Hepatocyte (in vitro differentiated cells): ENCODE measurements around the gene CCBE1. TPM values are rescaled to one million over a fixed set of nuclear protein-coding genes. Genes with fewer than 3 reads are reported as not detected.
A peak's percentile ranks its signal among the peaks of the same experiment; 100 is the strongest.

Experiments used
- DNase-seq: peaks from one replicate; pipeline ENCODE4 v3.0.0-alpha.2; 2016; ENCODE audit warnings: low spot score
- H2AFZ ChIP-seq: fragments of 200-600 bp; sonication (generic); 2 replicates; pipeline ENCODE4 v1.6.0; 2016; ENCODE audit warnings: antibody characterized with exemption, mild to moderate bottlenecking
- H3K27ac ChIP-seq: fragments of 200-600 bp; sonication (generic); 2 replicates; pipeline ENCODE4 v1.5.1; 2016; ENCODE audit warnings: mild to moderate bottlenecking
- H3K27me3 ChIP-seq: fragments of 200-600 bp; sonication (generic); 2 replicates; pipeline ENCODE4 v1.6.1; 2016
- H3K36me3 ChIP-seq: fragments of 200-600 bp; sonication (generic); replicated peaks from 2 replicates; pipeline ENCODE4 v1.5.1; 2016; ENCODE audit warnings: low read depth; ENCODE audit not compliant: insufficient read depth
- H3K4me1 ChIP-seq: fragments of 200-600 bp; sonication (generic); 2 replicates; pipeline ENCODE4 v1.5.1; 2016; ENCODE audit warnings: mild to moderate bottlenecking, moderate library complexity; ENCODE audit not compliant: insufficient read depth
- H3K4me2 ChIP-seq: fragments of 200-600 bp; sonication (generic); 2 replicates; pipeline ENCODE4 v1.6.0; 2016
- H3K4me3 ChIP-seq: fragments of 200-600 bp; sonication (generic); 2 replicates; pipeline ENCODE4 v1.5.1; 2016; ENCODE audit warnings: mild to moderate bottlenecking
- H3K79me2 ChIP-seq: fragments of 200-600 bp; sonication (generic); 2 replicates; pipeline ENCODE4 v1.6.0; 2017; ENCODE audit warnings: mild to moderate bottlenecking
- H3K9me2 ChIP-seq: fragments of 200-600 bp; sonication (generic); replicated peaks from 2 replicates; pipeline ENCODE4 v1.6.0; 2017; ENCODE audit warnings: mild to moderate bottlenecking; ENCODE audit not compliant: insufficient read depth
- H3K9me3 ChIP-seq: fragments of 200-600 bp; sonication (generic); 2 replicates; pipeline ENCODE4 v1.5.1; 2016; ENCODE audit warnings: low read depth, mild to moderate bottlenecking
- H4K20me1 ChIP-seq: fragments of 200-600 bp; sonication (generic); 2 replicates; pipeline ENCODE4 v1.6.0; 2016; ENCODE audit warnings: mild to moderate bottlenecking; ENCODE audit not compliant: insufficient read depth, poor library complexity, severe bottlenecking
- EZH2 ChIP-seq: fragments of 200-600 bp; sonication (generic); IDR thresholded peaks from 2 replicates; pipeline ENCODE4 v1.6.1; 2016; ENCODE audit warnings: antibody characterized with exemption, mild to moderate bottlenecking, borderline replicate concordance
- EZH2phosphoT487 ChIP-seq: fragments of 200-600 bp; sonication (generic); IDR thresholded peaks from one replicate; pipeline ENCODE4 v1.6.1; 2018; ENCODE audit warnings: antibody characterized with exemption, mild to moderate bottlenecking, low read depth, moderate library complexity; ENCODE audit not compliant: unreplicated experiment, severe bottlenecking
- WGBS: methylation state at CpG from one replicate; pipeline ENCODE4 v1.1.6; 2016; ENCODE audit warnings: low lambda C conversion rate; ENCODE audit errors: missing lambda C conversion rate; 5-methylcytosine and 5-hydroxymethylcytosine counted together
- polyA plus RNA-seq: library from polyadenylated mRNA; unstranded; fragments of >200 nt; fragmentation: Nextera tagmentation; extraction: Ambion mirVana; gene quantifications from 2 replicates; pipeline ENCODE4 v1.2.1, GENCODE V29; 2016
- total RNA-seq: library from RNA; depleted of rRNA; stranded (reverse); fragments of >200 nt; gene quantifications from 2 replicates; pipeline ENCODE4 v1.2.3, GENCODE V29; 2014
- TF ChIP-seq, protein P1 (sequence below): fragments of 200-600 bp; sonication (generic); IDR thresholded peaks from 2 replicates; pipeline ENCODE4 v1.5.1; 2016; ENCODE audit warnings: antibody characterized with exemption, mild to moderate bottlenecking; ENCODE audit not compliant: poor library complexity

CCBE1 gene
- total and polyA plus RNA-seq, 2 experiments from 2014 or later = 3.1 to 9.2 TPM

DNA sequence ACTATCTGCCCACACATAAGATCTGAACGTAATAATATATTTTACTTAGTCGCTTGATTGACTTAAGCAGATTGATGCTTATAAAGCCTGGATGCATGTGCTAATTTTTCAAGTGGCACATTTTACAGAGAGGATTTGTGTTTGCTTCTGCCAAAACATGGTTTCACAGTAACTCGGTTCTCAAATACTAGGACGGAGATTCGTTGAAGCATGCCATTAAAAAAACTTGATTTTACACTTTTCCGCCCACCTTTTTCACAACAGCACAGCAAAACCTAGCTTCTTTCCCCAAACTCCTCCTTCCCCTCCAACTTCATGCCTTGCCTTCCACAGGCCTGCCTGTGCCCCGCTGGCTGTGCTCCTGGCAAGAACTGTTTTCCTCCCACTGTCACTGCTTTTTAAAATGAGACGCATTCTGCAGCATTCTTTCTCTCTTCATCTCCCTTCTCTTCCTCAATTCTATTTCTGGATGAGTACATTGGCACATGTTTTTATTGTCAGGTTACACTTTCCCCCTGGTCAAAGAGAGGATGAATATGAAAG lies 283.0 kb downstream of the CCBE1 start:
- Histone ChIP-seq H3K4me3 (no peak overlapping the region), H3K9me2 (no peaks in the 10 kb centered on the region), H3K79me2 (no peaks in the 10 kb centered on the region), H4K20me1 (no peaks in the 10 kb centered on the region), H3K9me3 (no peaks in the 10 kb centered on the region), H3K4me1 (no peaks in the 10 kb centered on the region), H3K36me3 (no peaks in the 10 kb centered on the region), H3K27me3 (no peaks in the 10 kb centered on the region), H2AFZ (no peak overlapping the region), H3K4me2 (no peak overlapping the region), H3K27ac (no peak overlapping the region)
- WGBS = 89% methylated on average over 8 of the region's 8 CpGs
- DNase-seq = no peak
- TF ChIP-seq, protein P1, sequence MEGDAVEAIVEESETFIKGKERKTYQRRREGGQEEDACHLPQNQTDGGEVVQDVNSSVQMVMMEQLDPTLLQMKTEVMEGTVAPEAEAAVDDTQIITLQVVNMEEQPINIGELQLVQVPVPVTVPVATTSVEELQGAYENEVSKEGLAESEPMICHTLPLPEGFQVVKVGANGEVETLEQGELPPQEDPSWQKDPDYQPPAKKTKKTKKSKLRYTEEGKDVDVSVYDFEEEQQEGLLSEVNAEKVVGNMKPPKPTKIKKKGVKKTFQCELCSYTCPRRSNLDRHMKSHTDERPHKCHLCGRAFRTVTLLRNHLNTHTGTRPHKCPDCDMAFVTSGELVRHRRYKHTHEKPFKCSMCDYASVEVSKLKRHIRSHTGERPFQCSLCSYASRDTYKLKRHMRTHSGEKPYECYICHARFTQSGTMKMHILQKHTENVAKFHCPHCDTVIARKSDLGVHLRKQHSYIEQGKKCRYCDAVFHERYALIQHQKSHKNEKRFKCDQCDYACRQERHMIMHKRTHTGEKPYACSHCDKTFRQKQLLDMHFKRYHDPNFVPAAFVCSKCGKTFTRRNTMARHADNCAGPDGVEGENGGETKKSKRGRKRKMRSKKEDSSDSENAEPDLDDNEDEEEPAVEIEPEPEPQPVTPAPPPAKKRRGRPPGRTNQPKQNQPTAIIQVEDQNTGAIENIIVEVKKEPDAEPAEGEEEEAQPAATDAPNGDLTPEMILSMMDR = no peak
- TF ChIP-seq EZH2 = no peak
- TF ChIP-seq EZH2phosphoT487 = no peak

DNA sequence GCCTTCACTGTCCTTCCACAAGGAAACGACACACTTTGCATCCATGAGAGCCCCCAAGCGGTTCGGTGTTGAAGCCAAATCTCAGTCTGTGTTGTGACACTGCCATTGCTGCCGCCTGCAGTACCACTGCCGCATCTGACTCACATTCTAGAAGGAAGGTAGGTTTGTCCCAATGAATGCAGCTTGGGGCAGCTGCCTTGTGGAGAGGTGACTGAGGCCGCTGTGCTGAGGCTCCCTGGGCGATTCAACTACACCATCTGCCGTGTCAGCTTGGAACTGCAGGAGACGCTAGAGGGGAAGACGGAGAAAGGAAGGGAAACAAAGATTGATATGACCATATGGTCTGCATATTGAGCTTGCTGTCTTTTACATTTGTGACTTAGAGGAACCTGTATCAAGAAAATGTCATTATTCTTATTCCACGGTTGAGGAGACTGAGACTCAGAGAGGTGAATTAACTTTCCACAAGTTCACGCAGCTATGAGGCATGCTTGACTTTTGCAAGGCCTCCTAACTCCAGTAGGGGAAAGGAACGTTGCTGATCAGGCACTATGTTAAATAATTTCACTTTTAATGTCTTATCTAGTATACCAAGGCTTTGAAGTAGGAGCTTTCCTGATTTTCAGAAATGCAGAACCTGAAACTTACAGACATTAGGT lies 294.7 kb downstream of the CCBE1 start:
- no peaks in the 10 kb centered on the region for H3K9me3 ChIP-seq
- H3K27ac ChIP-seq = no peak overlapping the region
- WGBS = 14% methylated on average over 13 of the region's 13 CpGs
- TF ChIP-seq, protein P1 = peak; percentile 98
- no peak for TF ChIP-seq EZH2
- no peak overlapping the region for H3K4me3 ChIP-seq
- no peaks in the 10 kb centered on the region for H4K20me1 ChIP-seq
- DNase-seq = peak; percentile 89
- H3K9me2 ChIP-seq = no peaks in the 10 kb centered on the region
- H3K36me3 ChIP-seq = no peaks in the 10 kb centered on the region
- no peak overlapping the region for H2AFZ ChIP-seq
- H3K4me2 ChIP-seq = no peak overlapping the region
- no peaks in the 10 kb centered on the region for H3K27me3 ChIP-seq
- no peaks in the 10 kb centered on the region for H3K79me2 ChIP-seq
- H3K4me1 ChIP-seq = no peaks in the 10 kb centered on the region

DNA sequence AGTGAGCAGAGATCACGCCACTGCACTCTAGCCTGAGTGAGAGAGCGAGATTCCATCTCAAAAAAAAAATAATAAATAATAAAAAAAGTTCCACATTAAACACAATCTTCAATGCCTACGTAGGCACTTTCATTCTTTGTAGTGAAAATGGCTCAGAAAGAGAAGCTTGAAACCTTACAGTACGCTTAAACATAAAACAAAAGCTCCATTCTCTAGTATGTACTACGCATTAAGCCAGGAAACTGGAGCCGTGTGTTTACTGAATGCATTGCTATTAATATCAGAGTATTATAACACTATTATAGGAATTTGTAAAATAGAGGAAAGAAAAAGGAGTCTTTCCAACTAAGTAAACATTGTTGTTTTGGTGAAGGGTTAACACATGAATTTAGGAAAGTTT lies 296.8 kb downstream of the CCBE1 start:
- H3K27me3 ChIP-seq = no peaks in the 10 kb centered on the region
- H2AFZ ChIP-seq = no peak overlapping the region
- TF ChIP-seq EZH2phosphoT487 = no peak
- H3K36me3 ChIP-seq = no peaks in the 10 kb centered on the region
- H3K79me2 ChIP-seq = no peaks in the 10 kb centered on the region
- H3K27ac ChIP-seq = no peak overlapping the region
- no peaks in the 10 kb centered on the region for H3K4me1 ChIP-seq
- 90% methylated on average over 6 of the region's 6 CpGs for WGBS
- no peaks in the 10 kb centered on the region for H4K20me1 ChIP-seq
- no peak for DNase-seq
- no peak overlapping the region for H3K4me2 ChIP-seq
- H3K4me3 ChIP-seq = no peak overlapping the region
- no peaks in the 10 kb centered on the region for H3K9me3 ChIP-seq
- H3K9me2 ChIP-seq = no peaks in the 10 kb centered on the region

DNA sequence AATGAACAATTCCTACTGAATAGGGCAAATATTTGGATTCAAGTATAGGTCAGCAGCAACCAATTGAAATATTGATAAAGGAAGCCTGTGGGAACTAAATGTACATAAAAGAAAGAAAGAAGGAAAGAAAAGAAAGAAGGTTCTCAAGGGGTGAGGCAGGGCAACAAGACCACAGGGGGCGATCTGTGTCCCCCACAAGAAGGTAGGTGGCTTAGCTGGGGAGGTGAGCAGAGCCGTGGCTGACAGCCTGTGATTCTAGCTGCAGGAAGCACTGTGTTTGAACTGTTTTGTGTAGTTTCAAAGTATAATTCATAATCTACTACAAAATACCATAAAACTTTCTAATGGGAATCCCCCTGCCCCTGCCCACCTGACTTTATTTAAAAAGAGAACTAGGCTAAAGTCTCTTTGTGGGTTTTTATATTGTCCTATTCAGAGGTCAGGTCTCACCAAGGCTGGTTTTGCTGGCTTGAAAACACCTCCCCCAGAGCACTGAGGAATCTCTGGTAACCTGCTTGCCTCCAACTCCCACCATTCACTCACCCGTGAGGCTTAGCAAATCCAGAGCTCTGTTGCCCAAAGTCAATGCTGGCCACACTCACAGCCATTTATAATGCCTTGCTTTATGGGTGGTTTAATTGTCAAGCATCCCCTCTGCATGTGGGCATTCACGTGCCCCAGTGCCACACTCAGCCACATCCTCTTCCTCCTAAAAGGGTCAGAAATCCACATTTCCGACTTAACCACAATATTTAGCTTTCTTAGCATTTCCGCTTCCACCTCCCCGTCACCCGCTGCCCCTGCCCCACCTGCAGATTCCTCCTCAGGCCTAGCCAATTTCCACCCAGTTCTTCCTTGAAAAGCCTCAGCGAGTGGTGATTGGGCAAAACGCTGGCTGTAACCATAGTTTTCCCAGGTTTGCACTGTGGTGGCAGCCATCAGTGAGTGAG lies 301.7 kb downstream of the CCBE1 start:
- no peaks in the 10 kb centered on the region for H3K27me3 ChIP-seq
- H3K9me2 ChIP-seq = no peaks in the 10 kb centered on the region
- H3K36me3 ChIP-seq = no peaks in the 10 kb centered on the region
- H3K79me2 ChIP-seq = no peaks in the 10 kb centered on the region
- H3K9me3 ChIP-seq = no peaks in the 10 kb centered on the region
- H3K4me1 ChIP-seq = no peaks in the 10 kb centered on the region
- 81% methylated on average over 10 of the region's 10 CpGs for WGBS
- no peak for DNase-seq
- no peak overlapping the region for H3K4me3 ChIP-seq
- no peak overlapping the region for H3K4me2 ChIP-seq
- TF ChIP-seq, protein P1 = no peak
- TF ChIP-seq EZH2 (no peak), EZH2phosphoT487 (no peak)
- no peak overlapping the region for H3K27ac ChIP-seq
- H2AFZ ChIP-seq = no peak overlapping the region
- no peaks in the 10 kb centered on the region for H4K20me1 ChIP-seq
